Measurements from ENCODE around the gene SDC4. TPM values are rescaled to one million over a fixed set of nuclear protein-coding genes. Genes with fewer than 3 reads are reported as not detected.
A peak's percentile ranks its signal among the peaks of the same experiment; 100 is the strongest.

The SDC4 gene
- total RNA-seq, 1 experiment from 2014 or later, result 242 TPM

- TF ChIP-seq CTCF (IDR thresholded peaks at IDR 0.05; ENCODE audit: insufficient read depth in 1 of 2, low read depth in 1 of 2, low read length in 1 of 2, severe bottlenecking in 1 of 2, unreplicated experiment in 1 of 2), result peak; percentile 98
- H3K4me1 Mint-ChIP-seq (ENCODE audit: low read depth, unreplicated experiment), result peaks cover 46% of the 10 kb centered on the region
- peak within 1 kb of the TSS; percentile 87 for H3K4me3 Mint-ChIP-seq (ENCODE audit: unreplicated experiment)
- peaks cover 35% of the 10 kb centered on the region for H3K36me3 Mint-ChIP-seq (ENCODE audit: insufficient read depth, unreplicated experiment)
- no TSS peak for BruUV-seq (replicated peaks)
- ChIA-PET POLR2A (interaction anchor here (0.5 to 10.3 kb wide), 22 partner anchors 8 to 572 kb away, joined by 3 to 229 read pairs (median 4); partner anchors contain the start of genes PIGT and SDC4), CTCF (interaction anchor here (0.6 to 8.0 kb wide), 40 partner anchors 8 to 578 kb away, joined by 3 to 134 read pairs (median 4); partner anchors contain the start of genes PCIF1, PIGT, SDC4 and WFDC10A)
- no peaks in the 10 kb centered on the region for H3K9me3 ChIP-seq
- intact Hi-C loops (cut with micrococcal nuclease; ENCODE audit: unreplicated experiment), result loop anchor here (1.0 kb wide), 5 partner anchors 20 to 408 kb away; partner anchors contain the start of gene PIGT
- H3K27ac Mint-ChIP-seq (ENCODE audit: unreplicated experiment), result peak within 1 kb of the TSS; percentile 91
- H3K27me3 ChIP-seq (replicated peaks; ENCODE audit: control insufficient read depth, insufficient read depth, low read length), result no peaks in the 10 kb centered on the region
- no peaks in the 10 kb centered on the region for H3K9me3 Mint-ChIP-seq (ENCODE audit: unreplicated experiment)
- peaks cover 4% of the 10 kb centered on the region for H3K36me3 ChIP-seq (ENCODE audit: control insufficient read depth, insufficient read depth, low read length)
- H3K4me3 ChIP-seq (ENCODE audit: low read depth, low read length), result peak within 1 kb of the TSS; percentile 93
- H3K27me3 Mint-ChIP-seq (ENCODE audit: insufficient read depth, unreplicated experiment), result no peaks in the 10 kb centered on the region
- peak; percentile 100 for DNase-seq
- peaks cover 46% of the 10 kb centered on the region for H3K4me1 ChIP-seq
These were observed 14.8 kb upstream of the SDC4 start, which contains the start of gene SYS1 for GRCh38 chr20:45362804-45363610. Gene SYS1 (plus strand): TSS chr20:45363156. CDS start chr20:45363532, 376 bp downstream.

GRCh38 chr20:45361793-45362192 is 13.6 kb upstream of the SDC4 start:
- Mint-ChIP-seq H3K4me1 (ENCODE audit: low read depth, unreplicated experiment) (peaks cover 46% of the 10 kb centered on the region), H3K27ac (ENCODE audit: unreplicated experiment) (peak overlapping the region; percentile 91), H3K4me3 (ENCODE audit: unreplicated experiment) (no peak overlapping the region), H3K27me3 (ENCODE audit: insufficient read depth, unreplicated experiment) (no peaks in the 10 kb centered on the region), H3K36me3 (ENCODE audit: insufficient read depth, unreplicated experiment) (peaks cover 23% of the 10 kb centered on the region), H3K9me3 (ENCODE audit: unreplicated experiment) (no peaks in the 10 kb centered on the region)
- ChIA-PET CTCF (interaction anchor here (0.7 to 8.0 kb wide), 11 partner anchors 9 to 409 kb away, joined by 3 to 134 read pairs (median 8); partner anchors contain the start of genes PIGT and SDC4), POLR2A (interaction anchor here (0.6 to 10.3 kb wide), 10 partner anchors 9 to 75 kb away, joined by 3 to 229 read pairs (median 6); partner anchors contain the start of genes PIGT and SDC4)
- Histone ChIP-seq H3K9me3 (no peaks in the 10 kb centered on the region), H3K4me3 (ENCODE audit: low read depth, low read length) (no peak overlapping the region), H3K4me1 (peaks cover 56% of the 10 kb centered on the region), H3K27me3 (replicated peaks; ENCODE audit: control insufficient read depth, insufficient read depth, low read length) (no peaks in the 10 kb centered on the region), H3K36me3 (ENCODE audit: control insufficient read depth, insufficient read depth, low read length) (peaks cover 4% of the 10 kb centered on the region)
- TF ChIP-seq CTCF (IDR thresholded peaks at IDR 0.05; ENCODE audit: insufficient read depth in 1 of 2, low read depth in 1 of 2, low read length in 1 of 2, severe bottlenecking in 1 of 2, unreplicated experiment in 1 of 2), result no peak
- DNase-seq, result no peak
- intact Hi-C loops (cut with micrococcal nuclease; ENCODE audit: unreplicated experiment), result no loop called here
- BruUV-seq (replicated peaks), result no TSS peak

GRCh38 chr20:45359406-45360148 is 11.4 kb upstream of the SDC4 start:
- Mint-ChIP-seq H3K27ac (ENCODE audit: unreplicated experiment) (peak overlapping the region; percentile 91), H3K36me3 (ENCODE audit: insufficient read depth, unreplicated experiment) (peaks cover 23% of the 10 kb centered on the region), H3K9me3 (ENCODE audit: unreplicated experiment) (no peaks in the 10 kb centered on the region), H3K4me1 (ENCODE audit: low read depth, unreplicated experiment) (peaks cover 62% of the 10 kb centered on the region), H3K27me3 (ENCODE audit: insufficient read depth, unreplicated experiment) (no peaks in the 10 kb centered on the region), H3K4me3 (ENCODE audit: unreplicated experiment) (peak overlapping the region; percentile 23)
- intact Hi-C loops (cut with micrococcal nuclease; ENCODE audit: unreplicated experiment), result no loop called here
- ChIA-PET POLR2A (interaction anchor here (0.5 to 10.3 kb wide), 6 partner anchors 15 to 1004 kb away, joined by 3 to 229 read pairs (median 4); partner anchors contain the start of gene SDC4), CTCF (interaction anchor here (0.6 to 8.0 kb wide), 10 partner anchors 13 to 412 kb away, joined by 3 to 134 read pairs (median 6); no protein-coding TSS in a partner anchor)
- Histone ChIP-seq H3K9me3 (no peaks in the 10 kb centered on the region), H3K27me3 (replicated peaks; ENCODE audit: control insufficient read depth, insufficient read depth, low read length) (no peaks in the 10 kb centered on the region), H3K4me3 (ENCODE audit: low read depth, low read length) (no peak overlapping the region), H3K36me3 (ENCODE audit: control insufficient read depth, insufficient read depth, low read length) (no peaks in the 10 kb centered on the region), H3K4me1 (peaks cover 68% of the 10 kb centered on the region)
- DNase-seq, result peak in 1 of 2 experiments; percentile 83
- no peak for TF ChIP-seq CTCF (IDR thresholded peaks at IDR 0.05; ENCODE audit: insufficient read depth in 1 of 2, low read depth in 1 of 2, low read length in 1 of 2, severe bottlenecking in 1 of 2, unreplicated experiment in 1 of 2)
- BruUV-seq (replicated peaks), result no TSS peak

All from Caco-2 (cell line).